ENCODE measurements around the gene GREB1.

The GREB1 gene

GRCh38 chr2:11540148-11540995 is 6.5 kb downstream of the GREB1 start:
- DNase-seq (ENCODE audit: low read depth, low spot score) = no peak

- no peak for DNase-seq (ENCODE audit: low read depth, low spot score)
Measured at GRCh38 chr2:11540996-11541692, 7.3 kb downstream of the GREB1 start.

GRCh38 chr2:11541693-11542274 is 7.9 kb downstream of the GREB1 start:
- DNase-seq (ENCODE audit: low read depth, low spot score) = peak; percentile 42

DNA sequence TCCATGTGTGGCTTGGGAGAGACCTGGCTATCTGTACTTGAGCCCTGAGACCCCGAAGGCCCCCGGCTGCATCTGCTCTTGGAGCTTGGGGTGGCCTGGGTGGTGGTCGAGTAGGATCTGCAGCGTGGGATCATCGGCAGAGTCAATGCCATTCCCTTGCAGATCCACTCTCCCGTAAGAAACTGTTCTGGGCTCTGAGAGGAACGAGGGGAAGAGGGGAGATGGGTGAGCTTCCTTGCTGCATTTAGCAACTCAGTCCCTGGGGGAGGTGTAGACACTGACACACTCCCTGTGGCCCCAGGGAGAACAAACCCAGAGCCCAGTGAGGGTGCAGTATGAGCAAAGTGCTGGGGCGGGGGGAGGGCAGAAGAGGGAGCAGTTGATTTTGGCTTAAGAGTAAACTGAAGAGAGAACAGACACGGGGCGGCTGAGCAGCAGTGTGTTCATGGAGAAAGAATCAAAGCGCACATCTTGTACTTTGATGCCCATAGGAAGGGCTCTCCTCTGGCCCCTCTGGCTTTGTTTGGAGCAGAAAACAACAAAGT is 8.5 kb downstream of the GREB1 start:
- peak; percentile 79 for DNase-seq (ENCODE audit: low read depth, low spot score)

DNA sequence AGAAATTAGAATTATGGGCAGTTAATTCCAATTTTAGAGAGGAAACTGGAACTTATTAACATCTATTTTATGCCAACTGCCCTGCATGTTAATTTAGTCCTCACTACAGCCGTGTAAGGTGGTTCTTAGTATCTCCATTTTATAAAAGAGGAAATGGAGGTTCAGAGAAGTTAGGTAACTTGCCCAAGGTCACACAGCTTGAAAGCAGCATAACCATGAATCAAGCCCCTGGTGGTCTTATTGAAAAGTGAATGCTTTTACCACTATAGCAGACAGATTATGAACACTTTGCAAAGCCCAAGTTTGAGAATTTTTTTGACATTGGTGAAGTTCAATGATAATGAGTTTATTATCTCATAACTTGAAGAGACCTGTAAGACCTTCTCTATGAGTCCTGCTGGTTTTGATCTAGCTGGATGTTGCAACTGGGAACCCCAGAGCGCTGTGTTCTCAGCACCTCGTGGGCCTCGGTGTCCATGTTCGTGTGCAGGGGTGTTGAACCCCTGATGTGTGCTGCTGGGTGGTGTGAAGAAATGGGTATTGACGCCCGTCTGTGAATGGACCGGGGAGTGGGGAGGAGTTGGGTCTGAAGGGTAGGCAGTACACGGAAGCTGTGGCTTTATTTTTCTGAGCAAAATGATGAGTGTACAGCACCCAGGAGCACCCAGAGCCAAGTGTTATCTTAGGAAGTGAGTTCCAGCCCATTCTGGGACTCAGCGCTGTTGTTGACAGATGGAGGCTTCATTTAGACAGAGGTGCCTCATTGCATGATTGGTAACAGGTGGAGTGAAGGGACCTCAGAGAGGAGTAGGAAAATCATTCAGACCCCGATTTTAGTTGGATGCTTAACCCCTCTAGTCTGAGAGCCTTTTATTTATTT is 9.7 kb downstream of the GREB1 start:
- no peak for DNase-seq (ENCODE audit: low read depth, low spot score)

- DNase-seq (ENCODE audit: low read depth, low spot score) = no peak
Measured at GRCh38 chr2:11546072-11546471, 12.2 kb downstream of the GREB1 start.

- no peak for DNase-seq (ENCODE audit: low read depth, low spot score)
Measured at GRCh38 chr2:11547912-11548497, 14.2 kb downstream of the GREB1 start.

DNA sequence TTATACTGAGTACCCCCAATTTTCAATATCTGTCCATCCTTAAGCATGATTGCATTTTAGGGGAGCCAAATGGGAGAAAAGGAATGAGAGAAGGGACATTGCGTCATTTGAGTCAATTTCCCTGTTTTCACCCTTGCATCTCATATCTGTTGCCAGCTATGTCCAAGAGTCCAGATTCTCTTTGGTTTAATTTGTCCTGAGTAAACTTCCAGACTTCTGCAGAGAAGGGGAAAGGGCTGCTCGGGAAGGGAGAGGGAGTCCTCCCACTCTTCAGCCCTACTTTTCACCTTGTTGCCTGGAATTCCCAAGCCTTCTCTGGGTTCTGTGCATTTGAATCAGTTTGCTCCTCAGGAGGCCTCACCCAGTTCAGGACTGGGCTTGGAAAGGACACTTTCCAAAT is 16.5 kb downstream of the GREB1 start:
- no peak for DNase-seq (ENCODE audit: low read depth, low spot score)

DNA sequence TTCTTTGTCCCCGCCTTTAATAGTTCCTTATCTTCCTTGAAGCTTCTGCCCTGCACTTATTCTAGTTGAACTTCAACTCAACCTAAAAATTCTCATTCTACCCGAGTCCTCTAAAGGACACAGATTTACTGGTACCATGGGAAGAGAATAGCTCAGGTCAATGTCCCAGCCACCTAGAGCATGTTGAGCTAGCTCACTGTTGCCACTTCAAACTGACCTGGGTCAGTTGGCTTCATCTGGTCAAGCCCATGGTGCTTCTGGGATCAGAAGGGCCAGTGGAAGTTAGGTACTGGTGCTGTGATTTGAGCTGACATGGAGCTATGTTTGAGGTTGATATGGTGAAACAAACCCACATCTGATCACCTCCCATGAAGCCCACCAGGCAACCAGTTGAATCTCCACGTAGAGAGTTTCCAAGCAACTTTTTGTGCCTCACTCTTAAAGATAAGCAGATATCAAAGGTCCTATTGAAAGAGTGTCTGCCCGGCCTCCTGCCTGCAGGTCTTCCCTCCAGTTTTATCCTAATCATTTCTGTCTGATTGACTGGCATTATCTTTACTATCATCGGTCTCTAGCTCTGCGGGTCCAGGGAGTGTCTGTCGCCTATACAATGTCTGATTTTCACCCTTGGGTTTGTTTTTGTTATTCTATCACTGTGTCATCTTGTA is 17.2 kb downstream of the GREB1 start:
- no peak for DNase-seq (ENCODE audit: low read depth, low spot score)

- DNase-seq (ENCODE audit: low read depth, low spot score) = no peak
Measured at GRCh38 chr2:11551569-11552259, 17.9 kb downstream of the GREB1 start.

GRCh38 chr2:11552260-11552638 is 18.4 kb downstream of the GREB1 start:
- DNase-seq (ENCODE audit: low read depth, low spot score) = no peak

DNA sequence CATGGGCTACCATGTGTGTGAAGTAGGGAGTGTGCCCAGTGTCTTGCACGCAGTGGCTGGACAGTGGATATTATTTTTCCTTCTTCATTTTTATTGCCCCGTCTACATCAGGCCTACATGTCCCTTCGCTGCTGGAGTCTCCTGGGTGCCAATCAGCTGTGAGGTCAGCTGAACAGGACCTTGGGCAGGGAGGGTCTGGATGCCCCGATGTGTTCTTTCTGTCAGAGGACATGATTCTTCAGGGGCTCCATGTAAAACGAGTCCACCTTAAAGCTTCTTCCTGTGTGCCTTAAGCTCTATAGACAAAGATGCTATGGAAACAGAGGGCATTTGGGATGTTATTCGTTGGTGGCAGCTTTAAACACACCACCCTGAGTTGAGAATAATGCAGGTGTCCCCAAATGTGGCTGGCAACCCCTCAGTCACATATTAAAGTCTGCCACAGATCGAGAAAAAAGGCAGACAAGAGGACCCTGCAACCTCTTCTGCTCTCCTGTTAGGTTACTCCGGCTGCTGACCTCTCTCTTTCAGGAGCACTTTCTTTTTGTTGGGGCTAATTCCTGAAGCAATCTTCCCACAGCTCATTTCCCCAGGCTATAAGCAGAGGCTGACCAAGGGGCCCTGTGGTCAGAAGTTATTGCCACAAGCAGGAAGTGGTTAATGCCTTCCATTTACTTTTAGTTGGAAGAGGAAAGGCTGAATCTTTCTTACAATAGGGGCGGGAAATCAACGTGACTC is 20.0 kb downstream of the GREB1 start:
- peak; percentile 70 for DNase-seq (ENCODE audit: low read depth, low spot score)

DNA sequence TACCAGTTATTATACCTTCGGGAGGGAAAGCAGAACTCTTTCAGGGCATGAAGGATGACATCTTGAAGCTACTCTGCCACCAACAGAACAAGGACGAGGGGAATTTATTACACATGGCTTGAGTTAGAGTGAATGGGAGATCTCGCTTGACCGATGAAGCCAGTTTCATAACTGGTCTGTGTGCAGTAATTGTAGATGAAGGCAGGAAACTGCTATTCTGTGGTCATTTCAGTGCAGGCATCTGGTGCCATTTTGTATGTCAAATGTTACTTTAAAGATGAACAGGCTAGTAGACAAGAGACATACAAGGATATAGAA is 20.5 kb downstream of the GREB1 start:
- no peak for DNase-seq (ENCODE audit: low read depth, low spot score)

DNA sequence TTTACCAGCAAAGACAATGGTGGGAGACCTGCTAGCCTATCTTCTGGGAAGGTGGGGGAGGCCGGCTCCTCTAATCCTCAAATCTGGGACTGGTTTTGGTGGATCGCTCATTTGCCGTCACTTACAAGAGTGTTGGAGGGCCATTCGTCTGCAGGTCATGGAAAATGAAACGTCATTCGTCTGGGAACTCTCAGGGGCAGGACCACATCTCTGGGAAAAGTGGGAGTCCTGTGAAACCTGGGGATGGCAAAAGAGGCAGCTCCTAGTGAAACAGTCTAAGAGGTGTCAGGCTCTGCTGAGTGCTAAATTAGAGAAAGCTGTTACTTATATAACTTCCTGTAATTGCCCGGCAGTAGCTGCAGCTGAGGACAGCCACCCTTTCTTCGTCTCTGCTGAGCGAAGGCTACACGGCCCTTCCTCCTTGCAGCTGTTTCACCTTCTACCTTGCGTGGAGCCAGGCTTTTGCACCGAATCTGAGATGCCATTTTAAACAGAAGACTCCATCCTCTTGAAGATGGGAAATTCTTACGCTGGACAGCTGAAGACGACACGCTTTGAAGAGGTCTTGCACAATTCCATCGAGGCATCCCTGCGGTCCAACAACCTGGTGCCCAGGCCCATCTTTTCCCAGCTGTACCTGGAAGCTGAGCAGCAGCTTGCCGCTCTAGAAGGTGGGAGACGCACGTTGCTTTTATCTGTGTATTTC is 22.4 kb downstream of the GREB1 start:
- no peak for DNase-seq (ENCODE audit: low read depth, low spot score)

DNA sequence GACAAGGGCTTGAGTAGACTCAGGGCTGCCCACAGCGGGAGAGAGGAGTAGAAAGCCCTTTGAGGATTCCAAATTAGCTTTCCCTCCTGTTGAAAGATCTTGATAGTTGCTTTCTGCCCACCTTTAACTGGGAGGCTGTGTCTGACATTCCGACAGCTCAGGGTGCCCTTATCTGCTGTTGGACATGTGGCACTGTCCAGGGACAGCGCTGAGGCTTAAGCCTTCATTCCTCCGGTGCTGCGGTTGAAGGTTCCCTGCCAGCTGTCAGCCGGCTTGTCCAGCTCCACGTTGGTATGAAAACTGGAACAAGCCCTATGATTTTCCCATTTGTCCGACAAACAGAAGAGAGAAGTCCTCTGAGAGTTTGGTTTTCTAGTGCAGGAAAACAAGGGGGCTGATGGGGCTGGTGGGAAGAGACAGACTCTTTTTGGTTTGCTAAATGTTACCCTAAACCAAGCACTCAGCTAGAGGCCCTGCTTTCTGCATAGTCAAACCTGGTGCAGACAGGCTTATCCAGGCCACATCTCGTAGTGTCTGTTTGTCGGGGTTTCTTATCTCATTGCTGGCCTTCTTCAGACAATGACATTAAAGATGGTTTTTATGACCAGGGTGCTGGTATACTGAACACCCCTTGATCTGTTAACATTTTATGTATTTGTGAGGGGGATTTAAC is 24.5 kb downstream of the GREB1 start:
- peak; percentile 64 for DNase-seq (ENCODE audit: low read depth, low spot score)

DNA sequence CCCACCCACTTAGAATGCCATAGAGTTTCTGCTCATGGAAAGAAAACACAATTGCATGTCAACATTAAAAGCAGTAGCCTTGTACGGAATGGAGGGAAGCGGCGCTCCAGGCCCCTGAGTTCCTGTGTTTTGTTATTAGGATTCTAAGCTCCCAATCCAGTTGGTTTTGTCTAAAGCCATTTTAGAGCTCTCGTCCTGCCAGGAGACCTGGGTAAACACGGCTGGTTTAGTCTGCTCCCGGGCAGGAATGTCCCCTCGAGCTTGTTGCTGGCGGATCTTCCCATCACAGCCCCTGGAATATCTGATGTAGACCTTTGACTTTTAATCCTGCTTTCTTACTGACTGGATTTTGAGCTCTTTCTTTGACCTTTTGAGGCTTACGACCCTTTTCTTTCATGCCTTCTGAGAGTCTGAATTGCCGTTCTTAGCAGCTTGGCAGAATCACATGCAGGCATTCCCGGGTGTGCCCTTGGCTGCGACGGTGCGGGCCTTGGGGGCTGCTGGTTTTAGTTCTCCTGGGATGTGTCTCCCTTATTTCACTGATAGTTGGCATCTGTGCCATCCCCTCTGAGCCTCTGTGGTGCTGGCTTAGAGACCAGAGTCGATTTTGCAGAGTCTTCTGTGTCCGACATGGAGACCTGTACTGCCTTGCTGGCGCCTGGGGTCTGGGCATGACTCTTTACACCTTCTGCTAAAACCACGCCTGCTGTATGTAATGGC is 25.4 kb downstream of the GREB1 start:
- DNase-seq (ENCODE audit: low read depth, low spot score) = peak; percentile 82

GRCh38 chr2:11559786-11560155 is 25.9 kb downstream of the GREB1 start:
- peak; percentile 44 for DNase-seq (ENCODE audit: low read depth, low spot score)

- DNase-seq (ENCODE audit: low read depth, low spot score) = no peak
Measured at GRCh38 chr2:11560806-11561205, 27.0 kb downstream of the GREB1 start.

Data from ELF-1 (cell line).